PC-3 (cell line): Measurements from ENCODE around the gene LYZL1.

Experiments
- CTCF ChIP-seq: fragments of 300-600 bp; sonication (generic); conservative IDR thresholded peaks from 2 replicates; pipeline ENCODE4 v1.5.1; 2017; ENCODE audit warnings: antibody characterized with exemption, low read depth, mild to moderate bottlenecking, low read length
- EZH2 ChIP-seq: fragments of 300-600 bp; sonication (generic); IDR thresholded peaks from one replicate; pipeline ENCODE4 v1.6.1; 2017; ENCODE audit warnings: antibody characterized with exemption, mild to moderate bottlenecking, low read length; ENCODE audit not compliant: unreplicated experiment
- EZH2phosphoT487 ChIP-seq: fragments of 300-600 bp; sonication (generic); IDR thresholded peaks from 2 replicates; pipeline ENCODE4 v1.6.1; 2018; ENCODE audit warnings: mild to moderate bottlenecking, antibody characterized with exemption, low read length, borderline replicate concordance

GRCh38 chr10:29353887-29354561 is 65.2 kb downstream of the LYZL1 start:
- no peak for TF ChIP-seq CTCF
- no peak for TF ChIP-seq EZH2
- TF ChIP-seq EZH2phosphoT487, result no peak
